ENCODE results near the gene CLDN12. TPM values are rescaled to one million over a fixed set of nuclear protein-coding genes. Genes with fewer than 3 reads are reported as not detected.

CLDN12 gene
- 3.8 and 4.1 TPM in 2 replicates for total RNA-seq

GRCh38 chr7:90403174-90404113 is at the start of gene CLDN12:
CLDN12 (plus strand) TSS chr7:90403461; CDS start chr7:90412677, 9,216 bp downstream.
- intact Hi-C loops (cut with micrococcal nuclease), result loop anchor here (1.0 to 5.0 kb wide), 5 partner anchors 24 to 1844 kb away; partner anchors contain the start of genes ANKIB1, CFAP69, GTPBP10 and KRIT1

DNA sequence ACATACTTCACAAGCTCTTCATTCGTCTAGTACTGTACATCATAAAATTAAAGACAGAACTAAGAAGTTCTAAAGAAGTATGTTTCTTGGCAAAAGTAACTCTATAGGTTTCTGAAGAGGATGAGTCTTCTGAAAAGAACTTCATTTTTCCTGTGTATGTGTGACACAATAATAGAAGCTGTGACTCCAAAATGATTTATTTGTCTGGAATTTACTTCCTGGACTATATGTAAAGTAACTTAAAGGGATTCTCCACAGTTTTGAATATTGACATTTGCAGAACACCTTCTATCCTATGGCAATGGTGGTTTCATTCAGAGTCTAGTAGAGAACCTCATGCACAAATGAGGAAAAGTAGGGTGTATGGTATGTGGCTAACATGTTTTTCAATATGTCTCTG is 19.8 kb upstream of the CLDN12 start:
- intact Hi-C loops (cut with micrococcal nuclease), result no loop called here

GRCh38 chr7:90383861-90384260 is 19.4 kb upstream of the CLDN12 start:
- intact Hi-C loops (cut with micrococcal nuclease), result no loop called here

DNA sequence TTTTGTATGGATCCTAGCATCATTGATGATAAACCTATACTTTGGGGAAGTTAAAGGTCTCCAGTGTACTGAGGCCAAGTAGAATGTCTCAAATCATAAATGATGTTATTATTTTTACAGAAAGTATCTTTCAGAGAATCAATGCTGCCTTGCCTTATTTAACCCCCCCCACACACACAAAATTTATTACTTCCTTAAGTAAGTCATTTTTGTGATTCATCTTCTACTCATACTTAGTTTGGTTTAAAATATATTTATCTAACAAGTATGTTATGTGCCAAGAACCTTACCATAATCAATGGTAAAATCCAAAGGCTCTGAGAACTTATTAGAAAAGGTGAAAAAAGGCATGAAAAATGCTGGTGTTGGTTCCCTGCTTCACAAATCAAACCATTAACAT is 18.8 kb upstream of the CLDN12 start:
- intact Hi-C loops (cut with micrococcal nuclease), result no loop called here

DNA sequence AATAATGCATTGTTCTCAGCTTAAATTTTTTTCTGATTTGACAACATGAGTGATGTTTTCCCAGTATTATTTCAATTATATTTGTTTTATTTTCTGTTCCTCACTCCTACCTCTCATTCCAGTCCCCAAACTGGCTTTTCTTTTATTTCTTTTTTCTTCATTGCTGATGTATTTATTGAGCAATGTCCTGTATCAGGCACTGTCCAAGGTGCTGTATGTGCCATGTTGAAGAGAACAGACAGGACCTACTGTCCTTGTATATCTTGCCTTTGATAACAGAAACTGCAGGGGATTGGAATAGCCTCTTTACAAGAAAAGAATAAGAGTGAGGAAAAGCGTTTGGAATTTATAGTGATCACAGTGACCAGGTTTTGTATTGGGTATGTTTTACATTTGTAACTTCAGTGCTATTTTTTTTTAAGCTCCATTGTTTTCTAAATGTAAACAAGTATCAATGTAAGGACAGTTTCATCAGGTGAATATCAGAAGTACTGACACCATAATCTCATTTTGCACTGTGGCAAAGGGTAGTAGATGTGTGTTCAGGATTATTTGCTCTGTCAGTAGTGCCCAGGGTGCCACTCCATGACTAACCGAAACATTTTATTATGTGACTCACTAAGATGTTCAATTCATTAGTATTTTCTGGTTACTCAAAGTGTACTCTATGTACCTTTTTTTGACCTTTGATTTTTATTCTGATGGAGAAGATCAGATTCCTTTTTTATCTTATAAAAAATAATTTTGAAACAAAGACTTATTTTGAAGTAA is 15.6 kb upstream of the CLDN12 start:
- intact Hi-C loops (cut with micrococcal nuclease), result no loop called here

DNA sequence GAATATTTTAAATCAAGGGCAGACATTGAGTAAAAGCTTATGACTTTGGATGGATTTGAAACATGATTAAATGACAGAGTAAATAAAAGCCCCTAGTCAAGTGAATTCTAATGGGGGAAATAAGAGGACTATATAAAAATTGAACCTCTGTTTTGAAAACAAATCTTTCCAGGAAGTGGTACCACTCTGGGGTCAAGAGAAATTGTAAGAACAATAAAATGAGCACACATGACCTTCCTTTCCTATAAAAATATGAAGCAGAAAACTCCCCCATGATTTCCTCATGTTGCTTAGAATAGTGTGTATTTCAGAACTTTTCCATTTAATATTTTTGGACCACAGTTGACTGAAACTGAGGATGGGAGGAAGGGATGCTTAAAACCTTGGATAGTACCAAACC is 12.3 kb upstream of the CLDN12 start:
- intact Hi-C loops (cut with micrococcal nuclease), result no loop called here

GRCh38 chr7:90391488-90391887 is 11.8 kb upstream of the CLDN12 start:
- intact Hi-C loops (cut with micrococcal nuclease), result no loop called here

- intact Hi-C loops (cut with micrococcal nuclease), result no loop called here
Observed at GRCh38 chr7:90396420-90396819, 6.8 kb upstream of the CLDN12 start.

- intact Hi-C loops (cut with micrococcal nuclease), result loop anchor here (5.0 kb wide), 1 partner anchor 1845 kb away; the partner anchor contains the start of genes ANKIB1 and KRIT1
Observed at GRCh38 chr7:90401989-90402388, 1.3 kb upstream of the CLDN12 start.

- intact Hi-C loops (cut with micrococcal nuclease), result loop anchor here (1.0 to 5.0 kb wide), 5 partner anchors 25 to 1845 kb away; partner anchors contain the start of genes ANKIB1, CFAP69, GTPBP10 and KRIT1
Observed at GRCh38 chr7:90402785-90403173, 482 bp upstream of the CLDN12 start.

DNA sequence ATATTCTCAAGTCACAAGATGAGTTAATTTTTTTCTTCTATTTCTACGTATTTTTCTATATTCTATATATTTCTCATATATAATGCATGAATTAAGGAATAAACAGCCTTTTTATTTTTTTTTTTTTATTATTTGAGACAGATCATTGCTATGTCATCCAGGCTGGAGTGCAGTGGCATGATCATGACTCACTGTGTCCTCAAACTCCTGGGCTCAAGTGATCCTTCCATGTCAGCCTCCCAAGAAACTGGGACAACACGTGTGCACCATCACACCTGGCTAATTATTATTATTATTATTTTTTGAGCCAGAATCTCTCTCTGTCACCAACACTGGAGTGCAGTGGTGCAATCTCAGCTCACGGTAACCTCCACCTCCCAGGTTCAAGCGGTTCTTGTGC is 1.5 kb downstream of the CLDN12 start:
- intact Hi-C loops (cut with micrococcal nuclease), result loop anchor here (5.0 kb wide), 1 partner anchor 1843 kb away; the partner anchor contains the start of genes ANKIB1 and KRIT1

GRCh38 chr7:90407484-90407821 is 4.2 kb downstream of the CLDN12 start:
- intact Hi-C loops (cut with micrococcal nuclease), result no loop called here

DNA sequence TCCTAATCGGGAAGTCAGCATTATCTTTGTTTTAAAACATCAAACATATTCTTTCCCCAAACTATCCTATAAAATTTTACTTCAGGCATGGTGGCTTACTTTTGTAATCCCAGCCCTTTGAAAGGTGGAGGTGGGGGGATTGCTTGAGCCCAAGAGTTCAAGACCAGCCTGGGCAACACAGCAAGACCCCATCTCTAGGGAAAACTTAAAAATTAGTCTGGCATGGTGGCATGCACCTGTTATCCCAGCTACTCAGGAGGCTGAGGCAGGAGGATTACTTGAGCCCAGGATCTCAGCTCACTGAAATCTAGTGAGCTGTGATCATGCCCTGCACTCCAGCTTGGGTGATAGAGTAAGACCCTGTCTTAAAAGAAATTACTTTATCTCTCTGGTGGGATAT is 4.9 kb downstream of the CLDN12 start:
- intact Hi-C loops (cut with micrococcal nuclease), result no loop called here

- intact Hi-C loops (cut with micrococcal nuclease), result no loop called here
Observed at GRCh38 chr7:90409667-90410066, 6.4 kb downstream of the CLDN12 start.

DNA sequence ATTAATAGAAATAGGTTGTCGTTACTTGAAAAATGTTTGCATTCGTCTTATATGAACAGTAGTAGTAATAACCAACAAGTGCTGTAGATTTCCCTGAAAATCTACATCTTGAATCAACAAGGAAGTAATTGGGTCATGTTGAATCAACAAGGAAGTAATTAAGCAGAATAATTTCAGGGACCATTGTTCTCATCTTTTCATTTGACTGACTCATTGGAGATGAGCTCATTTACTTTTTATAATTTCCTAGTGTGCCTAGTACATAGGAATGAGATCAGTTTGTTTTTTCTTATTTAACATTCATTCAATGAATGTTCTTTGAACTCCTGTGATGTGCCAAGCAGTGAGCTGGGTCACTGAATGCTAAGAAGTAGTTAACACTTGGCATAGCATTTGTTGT is 8.2 kb downstream of the CLDN12 start:
- intact Hi-C loops (cut with micrococcal nuclease), result no loop called here

DNA sequence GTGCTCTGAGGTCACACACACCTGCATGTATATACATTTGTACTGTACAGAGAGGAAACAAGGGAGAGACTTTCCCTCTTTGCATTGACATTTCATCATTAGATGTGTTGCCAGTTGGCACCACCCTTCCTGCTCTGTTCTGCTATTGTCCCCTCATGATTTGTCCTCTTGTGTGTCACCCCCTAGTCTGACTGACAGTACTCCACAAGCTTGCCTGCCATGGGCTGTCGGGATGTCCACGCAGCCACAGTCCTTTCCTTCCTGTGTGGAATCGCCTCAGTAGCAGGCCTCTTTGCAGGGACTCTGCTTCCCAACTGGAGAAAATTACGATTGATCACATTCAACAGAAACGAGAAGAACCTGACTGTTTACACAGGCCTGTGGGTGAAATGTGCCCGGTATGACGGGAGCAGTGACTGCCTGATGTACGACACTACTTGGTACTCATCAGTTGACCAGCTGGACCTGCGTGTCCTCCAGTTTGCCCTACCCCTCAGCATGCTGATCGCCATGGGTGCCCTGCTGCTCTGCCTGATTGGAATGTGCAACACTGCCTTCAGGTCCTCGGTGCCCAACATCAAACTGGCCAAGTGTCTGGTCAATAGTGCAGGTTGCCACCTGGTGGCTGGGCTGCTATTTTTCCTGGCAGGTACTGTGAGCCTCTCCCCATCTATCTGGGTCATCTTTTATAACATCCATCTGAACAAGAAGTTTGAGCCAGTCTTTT is 9.4 kb downstream of the CLDN12 start:
- intact Hi-C loops (cut with micrococcal nuclease), result no loop called here

DNA sequence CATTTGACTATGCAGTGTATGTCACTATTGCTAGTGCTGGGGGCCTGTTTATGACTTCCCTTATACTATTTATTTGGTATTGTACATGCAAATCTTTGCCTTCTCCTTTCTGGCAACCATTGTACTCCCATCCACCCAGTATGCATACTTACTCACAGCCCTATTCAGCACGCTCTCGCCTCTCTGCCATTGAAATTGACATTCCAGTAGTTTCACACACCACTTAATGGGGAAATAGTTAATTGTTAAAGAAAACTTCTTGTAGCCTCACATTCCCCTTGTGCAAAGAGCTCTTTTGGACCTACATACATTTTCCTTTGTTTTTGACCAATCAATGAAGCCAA is 9.9 kb downstream of the CLDN12 start:
- intact Hi-C loops (cut with micrococcal nuclease), result no loop called here

- intact Hi-C loops (cut with micrococcal nuclease), result no loop called here
Observed at GRCh38 chr7:90421651-90422050, 18.4 kb downstream of the CLDN12 start.

- intact Hi-C loops (cut with micrococcal nuclease), result loop anchor here (5.0 kb wide), 1 partner anchor 1637 kb away; no protein-coding TSS in a partner anchor
Observed at GRCh38 chr7:90424720-90425119, 21.5 kb downstream of the CLDN12 start.

DNA sequence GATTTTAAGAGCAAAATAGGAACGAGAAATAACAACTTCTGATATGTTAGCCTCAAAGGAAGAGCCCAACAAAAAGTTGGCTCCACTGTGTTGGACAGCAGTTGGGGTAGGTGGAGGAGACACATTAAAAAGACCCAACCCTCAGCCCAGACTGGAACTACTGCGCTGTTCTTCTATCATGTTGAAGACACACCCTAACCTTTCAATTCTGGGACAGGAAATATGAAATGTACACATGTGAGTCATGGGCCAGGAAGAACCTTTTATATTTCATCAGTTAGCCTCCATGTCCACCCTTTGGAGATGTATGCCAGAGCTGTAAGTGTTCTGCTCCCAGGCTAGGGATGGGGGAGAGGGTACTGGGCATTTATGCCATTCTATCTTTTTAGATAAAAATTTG is 22.1 kb downstream of the CLDN12 start:
- intact Hi-C loops (cut with micrococcal nuclease), result loop anchor here (5.0 kb wide), 1 partner anchor 1638 kb away; no protein-coding TSS in a partner anchor

All from T-helper 1 cell treated with Interleukin-12 subunit alpha and Interleukin-12 subunit beta and Interleukin-4 antibody, amounts not matched to agents 30 ng/mL and 1 ng/mL, for 36 hours (primary cell).